HCT116 (cell line): ENCODE measurements around the gene TRHDE. TPM values are rescaled to one million over a fixed set of nuclear protein-coding genes. Genes with fewer than 3 reads are reported as not detected.

Experiments used
- ATAC-seq: fragments of 200-7000 bp; cut with Tn5 transposase; 2 replicates; pipeline ENCODE4 v1.9.1; 2020; ENCODE audit warnings: mild to moderate bottlenecking, moderate library complexity
- BruUV-seq: library from RNA; stranded (reverse); fragments of 400-500 nt; replicated peaks from 2 replicates; lab custom pipeline; 2021; lab: Mats Ljungman, UMichigan
- CTCF ChIA-PET: fragments of 300-600 bp; sonication (Branson Sonifier 250); formaldehyde crosslinking; loops from one replicate; lab custom pipeline; 2021; ENCODE audit warnings: antibody characterized with exemption; lab: Charles Lee
- POLR2A ChIA-PET: fragments of 300-600, 350-600 bp; sonication (Branson Sonifier 250); formaldehyde crosslinking; loops from one replicate; lab custom pipeline; 2021; ENCODE audit warnings: antibody characterized with exemption; lab: Charles Lee
- RAD21 ChIA-PET, 2 experiments: fragments of 300-600 bp; sonication (Branson Sonifier 250); formaldehyde crosslinking; loops; one replicate each; lab custom pipeline; 2023; ENCODE audit warnings: low total read pairs in 2 of 2; ENCODE audit not compliant: uncharacterized antibody in 2 of 2, unreplicated experiment in 2 of 2, low non-redundant PET in 1 of 2; lab: Charles Lee
- DNase-seq: peaks from one replicate; pipeline ENCODE4 v3.0.0-alpha.2; 2010; ENCODE audit warnings: low read depth, low spot score
- H2AFZ ChIP-seq: fragments of 200-600 bp; shearing (Covaris generic), sonication (generic); 2 replicates; pipeline ENCODE4 v1.6.1; 2017; ENCODE audit warnings: low read depth, mixed run types, mixed read lengths, antibody characterized with exemption, low read length; ENCODE audit not compliant: poor library complexity, severe bottlenecking
- H3K27ac ChIP-seq: 2 replicates; pipeline ENCODE4 v1.5.1; 2012; ENCODE audit warnings: low read depth, low read length
- H3K27me3 ChIP-seq: fragments of 200-600 bp; sonication (generic); 2 replicates; pipeline ENCODE4 v1.6.1; 2016; ENCODE audit warnings: mixed run types, low read length, mixed read lengths; ENCODE audit not compliant: insufficient read depth
- H3K36me3 ChIP-seq, 2 experiments: fragments of 200-500 bp in 1 of 2; fragments of 200-600 bp in 1 of 2; sonication (Bioruptor generic) in 1 of 2; sonication (generic) in 1 of 2; 2 replicates each; pipeline versions ENCODE4 v1.5.1 to v1.6.1; 2014 to 2016; ENCODE audit warnings: low read length in 2 of 2, inconsistent platforms in 1 of 2, mixed read lengths in 1 of 2, mixed run types in 1 of 2; ENCODE audit not compliant: insufficient read depth in 2 of 2, control insufficient read depth in 1 of 2
- H3K4me1 ChIP-seq, 2 experiments: fragments of 200-600 bp in 1 of 2; sonication (generic) in 1 of 2; 2 replicates each; pipeline versions ENCODE4 v1.5.1 to v1.6.1; 2012 to 2017; ENCODE audit warnings: low read length in 2 of 2, inconsistent platforms in 1 of 2, mild to moderate bottlenecking in 1 of 2, mixed read lengths in 1 of 2, mixed run types in 1 of 2, moderate library complexity in 1 of 2; ENCODE audit not compliant: insufficient read depth in 2 of 2, control insufficient read depth in 1 of 2
- H3K4me2 ChIP-seq: fragments of 200-600 bp; sonication (generic); 2 replicates; pipeline ENCODE4 v1.6.1; 2017; ENCODE audit warnings: mixed run types, low read length, mixed read lengths
- H3K4me3 ChIP-seq, 2 experiments: fragments of 200-600 bp in 1 of 2; sonication (generic) in 1 of 2; replicated peaks in 1 of 2; 2 replicates each; pipeline ENCODE4 v1.5.1; 2011 to 2016; ENCODE audit warnings: low read length in 2 of 2, control low read depth in 1 of 2, low read depth in 1 of 2, mild to moderate bottlenecking in 1 of 2, mixed read lengths in 1 of 2, mixed run types in 1 of 2
- H3K79me2 ChIP-seq: fragments of 200-600 bp; sonication (generic); 2 replicates; pipeline ENCODE4 v1.6.1; 2017; ENCODE audit warnings: mild to moderate bottlenecking, mixed run types, low read length, moderate library complexity, mixed read lengths; ENCODE audit not compliant: insufficient read depth
- H3K9ac ChIP-seq: fragments of 200-600 bp; sonication (generic); 2 replicates; pipeline ENCODE4 v1.6.1; 2016; ENCODE audit warnings: low read length, mixed read lengths
- H3K9me2 ChIP-seq: fragments of 200-600 bp; sonication (generic), shearing (Covaris generic); 2 replicates; pipeline ENCODE4 v1.6.1; 2017; ENCODE audit warnings: mixed run types, mild to moderate bottlenecking, moderate library complexity; ENCODE audit not compliant: insufficient read depth
- H3K9me3 ChIP-seq, 2 experiments: fragments of 200-500 bp in 1 of 2; fragments of 200-600 bp in 1 of 2; sonication (Bioruptor generic) in 1 of 2; sonication (generic) in 1 of 2; 2 replicates each; pipeline ENCODE4 v1.6.1; 2014 to 2017; ENCODE audit warnings: low read length in 2 of 2, mixed read lengths in 2 of 2, inconsistent platforms in 1 of 2, low read depth in 1 of 2, mild to moderate bottlenecking in 1 of 2, mixed run types in 1 of 2, moderate library complexity in 1 of 2; ENCODE audit not compliant: control insufficient read depth in 1 of 2, insufficient read depth in 1 of 2
- H4K20me1 ChIP-seq: fragments of 200-600 bp; sonication (generic), shearing (Covaris generic); 2 replicates; pipeline ENCODE4 v1.6.1; 2017; ENCODE audit warnings: mixed run types, mild to moderate bottlenecking, moderate library complexity; ENCODE audit not compliant: insufficient read depth
- CBX3 ChIP-seq: IDR thresholded peaks from 2 replicates; pipeline ENCODE4 v1.6.1; 2012; ENCODE audit warnings: low read depth
- CEBPB ChIP-seq: IDR thresholded peaks from 2 replicates; pipeline ENCODE4 v1.6.1; 2012; ENCODE audit warnings: low read depth
- EGR1 ChIP-seq: IDR thresholded peaks from 2 replicates; pipeline ENCODE4 v1.6.1; 2012; ENCODE audit warnings: low read depth
- ELF1 ChIP-seq: IDR thresholded peaks from 2 replicates; pipeline ENCODE4 v1.6.1; 2012; ENCODE audit warnings: low read depth, borderline replicate concordance
- EZH2phosphoT487 ChIP-seq: fragments of 200-600 bp; IDR thresholded peaks from 2 replicates; pipeline ENCODE4 v1.6.1; 2018; ENCODE audit warnings: antibody characterized with exemption, borderline replicate concordance
- FOSL1 ChIP-seq: IDR thresholded peaks from 2 replicates; pipeline ENCODE4 v1.6.1; 2012; ENCODE audit warnings: low read depth
- JUND ChIP-seq: IDR thresholded peaks from 2 replicates; pipeline ENCODE4 v1.6.1; 2012
- MAX ChIP-seq: IDR thresholded peaks from 2 replicates; pipeline ENCODE4 v1.6.1; 2012
- POLR2A ChIP-seq: IDR thresholded peaks from 2 replicates; pipeline ENCODE4 v1.7.0; 2011; ENCODE audit warnings: borderline replicate concordance; ENCODE audit not compliant: insufficient read depth, insufficient read length; ENCODE audit errors: extremely low read depth
- POLR2AphosphoS5 ChIP-seq: IDR thresholded peaks from 2 replicates; pipeline ENCODE4 v1.6.1; 2011; ENCODE audit warnings: mild to moderate bottlenecking, low read depth, low read length, moderate library complexity
- RAD21 ChIP-seq: IDR thresholded peaks from 2 replicates; pipeline ENCODE4 v1.6.1; 2012; ENCODE audit warnings: low read depth, mild to moderate bottlenecking
- SIN3A ChIP-seq: IDR thresholded peaks from 2 replicates; pipeline ENCODE4 v1.6.1; 2012; ENCODE audit warnings: low read depth
- SP1 ChIP-seq: IDR thresholded peaks from 2 replicates; pipeline ENCODE4 v1.6.1; 2012; ENCODE audit warnings: low read depth
- SRF ChIP-seq: IDR thresholded peaks from 2 replicates; pipeline ENCODE4 v1.6.1; 2012; ENCODE audit warnings: low read depth
- TCF7L2 ChIP-seq: IDR thresholded peaks from 2 replicates; pipeline ENCODE4 v1.7.0; 2011; ENCODE audit warnings: borderline replicate concordance, inconsistent platforms; ENCODE audit not compliant: insufficient read depth, insufficient read length; ENCODE audit errors: extremely low read depth
- ZBTB33 ChIP-seq: IDR thresholded peaks from 2 replicates; pipeline ENCODE4 v1.6.1; 2011; ENCODE audit warnings: mild to moderate bottlenecking, low read length, moderate library complexity; ENCODE audit not compliant: insufficient replicate concordance; ENCODE audit errors: extremely low read depth
- ZFX ChIP-seq: fragments of 450-650 bp; IDR thresholded peaks from 2 replicates; pipeline ENCODE4 v1.6.1; 2017
- ZNF274 ChIP-seq: fragments of 200-500 bp; sonication (Bioruptor generic); IDR thresholded peaks from 2 replicates; pipeline ENCODE4 v1.6.1; 2014; ENCODE audit warnings: mild to moderate bottlenecking, low read depth, low read length, inconsistent platforms
- intact Hi-C: fragments of 100-400 bp; cut with micrococcal nuclease; formaldehyde crosslinking; loops from 2 replicates; pipeline ENCODE4 v1.10.0; 2022
- total RNA-seq: library from RNA; stranded (reverse); gene quantifications from one replicate; pipeline ENCODE4 v1.2.1, GENCODE V29; 2021; ENCODE audit not compliant: unreplicated experiment
- TF ChIP-seq, protein P1 (sequence below): IDR thresholded peaks from 2 replicates; pipeline ENCODE4 v1.6.1; 2012; ENCODE audit warnings: low read depth
- TF ChIP-seq, protein P2 (sequence below): IDR thresholded peaks from 2 replicates; pipeline ENCODE4 v1.6.1; 2012

TRHDE gene
- total RNA-seq, 1 experiment from 2014 or later = 2.9 TPM

GRCh38 chr12:72286526-72286925 is 14.4 kb downstream of the TRHDE start:
- no peaks in the 10 kb centered on the region for H4K20me1 ChIP-seq
- H3K4me2 ChIP-seq = no peak overlapping the region
- ChIA-PET CTCF (no interaction called here), POLR2A (no interaction called here), RAD21 (no interaction called here)
- no TSS peak for BruUV-seq
- intact Hi-C loops = no loop called here
- no peak overlapping the region for H2AFZ ChIP-seq
- H3K27me3 ChIP-seq = no peaks in the 10 kb centered on the region
- DNase-seq (no peak), ATAC-seq (no peak)
- no peak for TF ChIP-seq ZBTB33
- TF ChIP-seq FOSL1 = no peak
- no peak for TF ChIP-seq CBX3
- TF ChIP-seq, protein P1, sequence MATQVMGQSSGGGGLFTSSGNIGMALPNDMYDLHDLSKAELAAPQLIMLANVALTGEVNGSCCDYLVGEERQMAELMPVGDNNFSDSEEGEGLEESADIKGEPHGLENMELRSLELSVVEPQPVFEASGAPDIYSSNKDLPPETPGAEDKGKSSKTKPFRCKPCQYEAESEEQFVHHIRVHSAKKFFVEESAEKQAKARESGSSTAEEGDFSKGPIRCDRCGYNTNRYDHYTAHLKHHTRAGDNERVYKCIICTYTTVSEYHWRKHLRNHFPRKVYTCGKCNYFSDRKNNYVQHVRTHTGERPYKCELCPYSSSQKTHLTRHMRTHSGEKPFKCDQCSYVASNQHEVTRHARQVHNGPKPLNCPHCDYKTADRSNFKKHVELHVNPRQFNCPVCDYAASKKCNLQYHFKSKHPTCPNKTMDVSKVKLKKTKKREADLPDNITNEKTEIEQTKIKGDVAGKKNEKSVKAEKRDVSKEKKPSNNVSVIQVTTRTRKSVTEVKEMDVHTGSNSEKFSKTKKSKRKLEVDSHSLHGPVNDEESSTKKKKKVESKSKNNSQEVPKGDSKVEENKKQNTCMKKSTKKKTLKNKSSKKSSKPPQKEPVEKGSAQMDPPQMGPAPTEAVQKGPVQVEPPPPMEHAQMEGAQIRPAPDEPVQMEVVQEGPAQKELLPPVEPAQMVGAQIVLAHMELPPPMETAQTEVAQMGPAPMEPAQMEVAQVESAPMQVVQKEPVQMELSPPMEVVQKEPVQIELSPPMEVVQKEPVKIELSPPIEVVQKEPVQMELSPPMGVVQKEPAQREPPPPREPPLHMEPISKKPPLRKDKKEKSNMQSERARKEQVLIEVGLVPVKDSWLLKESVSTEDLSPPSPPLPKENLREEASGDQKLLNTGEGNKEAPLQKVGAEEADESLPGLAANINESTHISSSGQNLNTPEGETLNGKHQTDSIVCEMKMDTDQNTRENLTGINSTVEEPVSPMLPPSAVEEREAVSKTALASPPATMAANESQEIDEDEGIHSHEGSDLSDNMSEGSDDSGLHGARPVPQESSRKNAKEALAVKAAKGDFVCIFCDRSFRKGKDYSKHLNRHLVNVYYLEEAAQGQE = no peak
- TF ChIP-seq RAD21 = no peak
- TF ChIP-seq CEBPB = no peak
- no peak for TF ChIP-seq SRF
- no peak for TF ChIP-seq ZFX
- no peak for TF ChIP-seq ZNF274
- TF ChIP-seq POLR2AphosphoS5 = no peak
- TF ChIP-seq POLR2A = no peak
- TF ChIP-seq ELF1 = no peak
- TF ChIP-seq EGR1 = no peak
- TF ChIP-seq SIN3A = no peak
- no peak for TF ChIP-seq EZH2phosphoT487
- TF ChIP-seq, protein P2, sequence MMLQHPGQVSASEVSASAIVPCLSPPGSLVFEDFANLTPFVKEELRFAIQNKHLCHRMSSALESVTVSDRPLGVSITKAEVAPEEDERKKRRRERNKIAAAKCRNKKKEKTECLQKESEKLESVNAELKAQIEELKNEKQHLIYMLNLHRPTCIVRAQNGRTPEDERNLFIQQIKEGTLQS = no peak
- TF ChIP-seq SP1 = no peak
- TF ChIP-seq JUND = no peak
- TF ChIP-seq TCF7L2 = no peak
- no peak for TF ChIP-seq MAX
- no peaks in the 10 kb centered on the region for H3K79me2 ChIP-seq
- H3K36me3 ChIP-seq = no peaks in the 10 kb centered on the region
- H3K9me3 ChIP-seq = no peaks in the 10 kb centered on the region
- H3K4me3 ChIP-seq = no peak overlapping the region
- H3K9ac ChIP-seq = no peak overlapping the region
- no peaks in the 10 kb centered on the region for H3K9me2 ChIP-seq
- H3K4me1 ChIP-seq = no peaks in the 10 kb centered on the region
- no peak overlapping the region for H3K27ac ChIP-seq
